ENCODE results near the gene ZCCHC4. TPM values are rescaled to one million over a fixed set of nuclear protein-coding genes. Genes with fewer than 3 reads are reported as not detected.

The ZCCHC4 gene
- total and polyA plus RNA-seq, 2 of the 8 experiments (the other 6 are each of a cell fraction or from before 2014, with no cell fraction given), result 9.8 to 12.5 TPM

GRCh38 chr4:25402521-25402920, 89.9 kb downstream of the ZCCHC4 start (continued):
- TF ChIP-seq TEAD4 (IDR thresholded peaks at IDR 0.05; ENCODE audit: low read depth, low read length) (no peak), SUZ12 (IDR thresholded peaks at IDR 0.05; ENCODE audit: low read length) (no peak), TBP (IDR thresholded peaks at IDR 0.05; ENCODE audit: low read depth, low read length) (no peak), CTCF (IDR thresholded peaks at IDR 0.05; ENCODE audit: control extremely low read depth in 1 of 3, insufficient read depth in 1 of 3, low read depth in 1 of 3, low read length in 3 of 3) (no peak)
